Liver (tissue), 9 donors: Measurements from ENCODE around the gene GJC1. TPM values are rescaled to one million over a fixed set of nuclear protein-coding genes. Genes with fewer than 3 reads are reported as not detected.

Experiments
- DNase-seq: peaks from one replicate; pipeline ENCODE4 v3.0.0-alpha.2; 2017; ENCODE audit warnings: low spot score
- H3K27ac ChIP-seq, 2 donors: one replicate each; pipeline ENCODE4 v1.7.0; 2013; ENCODE audit warnings: inconsistent platforms in 2 of 2, low read length in 2 of 2, control low read depth in 1 of 2, low read depth in 1 of 2, mild to moderate bottlenecking in 1 of 2
- H3K27me3 ChIP-seq, 4 donors: one replicate each; pipeline versions ENCODE4 v1.6.1 to v1.7.0; 2013; ENCODE audit warnings: low read length in 3 of 4, inconsistent platforms in 1 of 4, mild to moderate bottlenecking in 1 of 4, moderate library complexity in 1 of 4; ENCODE audit not compliant: control insufficient read depth in 4 of 4, insufficient read depth in 4 of 4
- H3K36me3 ChIP-seq, 4 donors: one replicate each; pipeline versions ENCODE4 v1.6.1 to v1.7.0; 2013; ENCODE audit warnings: low read length in 3 of 4, mild to moderate bottlenecking in 3 of 4, low read depth in 1 of 4, moderate library complexity in 1 of 4; ENCODE audit not compliant: control insufficient read depth in 4 of 4, insufficient read depth in 3 of 4
- H3K4me1 ChIP-seq, 4 donors: one replicate each; pipeline versions ENCODE4 v1.6.1 to v1.7.0; 2013; ENCODE audit warnings: low read length in 3 of 4, mild to moderate bottlenecking in 3 of 4, moderate library complexity in 1 of 4; ENCODE audit not compliant: control insufficient read depth in 4 of 4, insufficient read depth in 4 of 4
- H3K4me3 ChIP-seq, 3 donors: one replicate each; pipeline versions ENCODE4 v1.6.1 to v1.7.0; 2013; ENCODE audit warnings: low read length in 3 of 3, control low read depth in 1 of 3, low read depth in 1 of 3, mild to moderate bottlenecking in 1 of 3
- H3K9ac ChIP-seq, 2 donors: one replicate each; pipeline ENCODE4 v1.7.0; 2013; ENCODE audit warnings: low read length in 2 of 2, mild to moderate bottlenecking in 2 of 2, moderate library complexity in 2 of 2, control low read depth in 1 of 2, low read depth in 1 of 2
- H3K9me3 ChIP-seq, 4 donors: one replicate each; pipeline versions ENCODE4 v1.6.1 to v1.7.0; 2013; ENCODE audit warnings: low read length in 3 of 4; ENCODE audit not compliant: control insufficient read depth in 4 of 4
- ATF3 ChIP-seq: IDR thresholded peaks from 2 replicates; pipeline ENCODE4 v1.6.1; 2016; ENCODE audit warnings: antibody characterized with exemption
- EGR1 ChIP-seq, 2 donors: IDR thresholded peaks; 2 replicates each; pipeline ENCODE4 v1.6.1; 2016 to 2018; ENCODE audit warnings: antibody characterized with exemption in 2 of 2, low read depth in 2 of 2
- FOXA1 ChIP-seq: IDR thresholded peaks from 2 replicates; pipeline ENCODE4 v1.6.1; 2016; ENCODE audit warnings: antibody characterized with exemption
- FOXA2 ChIP-seq: IDR thresholded peaks from 2 replicates; pipeline ENCODE4 v1.6.1; 2016; ENCODE audit warnings: antibody characterized with exemption
- GABPA ChIP-seq, 2 donors: IDR thresholded peaks in 1 of 2; conservative IDR thresholded peaks in 1 of 2; 2 replicates each; pipeline ENCODE4 v1.6.1; 2016; ENCODE audit warnings: antibody characterized with exemption in 2 of 2, mild to moderate bottlenecking in 1 of 2, moderate library complexity in 1 of 2
- HNF4G ChIP-seq: IDR thresholded peaks from 2 replicates; pipeline ENCODE4 v1.6.1; 2016; ENCODE audit warnings: antibody characterized with exemption
- JUND ChIP-seq, 2 donors: IDR thresholded peaks; 2 replicates each; pipeline ENCODE4 v1.6.1; 2016; ENCODE audit warnings: antibody characterized with exemption in 2 of 2
- MAX ChIP-seq: IDR thresholded peaks from 2 replicates; pipeline ENCODE4 v1.6.1; 2016; ENCODE audit warnings: antibody characterized with exemption
- RAD21 ChIP-seq, 2 donors: IDR thresholded peaks; 2 replicates each; pipeline ENCODE4 v1.6.1; 2016; ENCODE audit warnings: antibody characterized with exemption in 2 of 2, mild to moderate bottlenecking in 2 of 2
- RXRA ChIP-seq, 2 donors: IDR thresholded peaks; 2 replicates each; pipeline ENCODE4 v1.6.1; 2017 to 2018; ENCODE audit warnings: antibody characterized with exemption in 2 of 2, mild to moderate bottlenecking in 1 of 2
- SP1 ChIP-seq: IDR thresholded peaks from 2 replicates; pipeline ENCODE4 v1.6.1; 2018; ENCODE audit warnings: antibody characterized with exemption, mild to moderate bottlenecking
- TAF1 ChIP-seq: conservative IDR thresholded peaks from 2 replicates; pipeline ENCODE4 v1.6.1; 2016; ENCODE audit warnings: antibody characterized with exemption, mild to moderate bottlenecking
- YY1 ChIP-seq: IDR thresholded peaks from 2 replicates; pipeline ENCODE4 v1.6.1; 2016; ENCODE audit warnings: antibody characterized with exemption, mild to moderate bottlenecking
- ZBTB33 ChIP-seq: IDR thresholded peaks from 2 replicates; pipeline ENCODE4 v1.6.1; 2016; ENCODE audit warnings: antibody characterized with exemption
- WGBS: extraction: QIAGEN DNeasy Blood & Tissue Kit; methylation state at CpG from one replicate; pipeline ENCODE4 v1.1.7; 2013; 5-methylcytosine and 5-hydroxymethylcytosine counted together
- polyA plus RNA-seq, 2 donors: library from polyadenylated mRNA; stranded (reverse) in 1 of 2; unstranded in 1 of 2; fragments of 200-250 nt in 1 of 2; fragments of >200 nt in 1 of 2; fragmentation: Nextera tagmentation in 1 of 2; extraction: Ambion mirVana in 1 of 2; gene quantifications; one replicate each; pipeline versions ENCODE4 v1.2.1 to v1.2.3, GENCODE V29; 2013 to 2015
- total RNA-seq, 2 donors: library from RNA; depleted of rRNA; stranded (reverse); fragments of >200 nt; gene quantifications; one replicate each; pipeline ENCODE4 v1.2.3, GENCODE V29; 2014
- TF ChIP-seq, protein P1 (sequence below): IDR thresholded peaks from 2 replicates; pipeline ENCODE4 v1.6.1; 2016; ENCODE audit warnings: antibody characterized with exemption, mild to moderate bottlenecking
- TF ChIP-seq, protein P2 (sequence below): fragments of 150-350 bp; IDR thresholded peaks from 2 replicates; pipeline ENCODE4 v1.5.1; 2017; ENCODE audit warnings: improper control_type of control experiment, low read depth, low read length; ENCODE audit not compliant: missing input control
- donor health status: healthy.
- donor health status: healthy.
- donor health status: healthy.
- donor health status: healthy.
- donor health status: healthy.

The GJC1 gene
- total and polyA plus RNA-seq, 4 donors = 0.17 to 1.4 (median 0.77) TPM

DNA sequence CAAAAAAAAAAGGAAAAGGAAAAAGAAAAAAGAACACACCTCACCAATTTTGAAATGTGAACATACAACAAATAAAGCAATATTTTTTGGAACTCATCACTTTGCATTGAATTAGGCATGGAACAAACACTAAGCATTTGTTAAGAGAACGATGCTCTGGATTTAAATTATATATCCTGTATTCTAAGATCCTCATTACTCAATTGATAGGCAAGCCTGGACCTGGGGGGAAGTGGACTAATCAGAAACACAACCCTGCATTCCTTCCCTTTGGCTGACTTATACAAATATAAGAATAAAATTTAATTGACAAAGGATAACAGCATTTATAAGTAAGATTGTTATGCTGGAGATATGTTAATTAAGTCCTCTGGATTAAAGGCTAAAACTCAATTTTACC is 2.2 kb downstream of the GJC1 start:
- Histone ChIP-seq H3K4me3 (no peak overlapping the region), H3K9me3 (no peaks in the 10 kb centered on the region), H3K9ac (no peak overlapping the region), H3K27ac (no peak overlapping the region), H3K27me3 (peaks cover 0 to 9% (median 3%) of the 10 kb centered on the region in 4 donors), H3K36me3 (no peaks in the 10 kb centered on the region), H3K4me1 (peaks cover 10 to 12% (median 11%) of the 10 kb centered on the region in 4 donors)
- no peak for DNase-seq
- TF ChIP-seq JUND (IDR thresholded peaks at IDR 0.05) (no peak), MAX (no peak), FOXA2 (no peak), YY1 (no peak), GABPA (IDR thresholded peaks at IDR 0.05 in 1 of 2, conservative IDR thresholded peaks at IDR 0.05 in 1 of 2) (no peak), RXRA (IDR thresholded peaks at IDR 0.05) (no peak), ZBTB33 (no peak), ATF3 (no peak), SP1 (no peak), EGR1 (IDR thresholded peaks at IDR 0.05; ENCODE audit: low read depth in 2 of 2) (no peak), FOXA1 (no peak), RAD21 (IDR thresholded peaks at IDR 0.05) (no peak), HNF4G (no peak), TAF1 (no peak)
- TF ChIP-seq, protein P1, sequence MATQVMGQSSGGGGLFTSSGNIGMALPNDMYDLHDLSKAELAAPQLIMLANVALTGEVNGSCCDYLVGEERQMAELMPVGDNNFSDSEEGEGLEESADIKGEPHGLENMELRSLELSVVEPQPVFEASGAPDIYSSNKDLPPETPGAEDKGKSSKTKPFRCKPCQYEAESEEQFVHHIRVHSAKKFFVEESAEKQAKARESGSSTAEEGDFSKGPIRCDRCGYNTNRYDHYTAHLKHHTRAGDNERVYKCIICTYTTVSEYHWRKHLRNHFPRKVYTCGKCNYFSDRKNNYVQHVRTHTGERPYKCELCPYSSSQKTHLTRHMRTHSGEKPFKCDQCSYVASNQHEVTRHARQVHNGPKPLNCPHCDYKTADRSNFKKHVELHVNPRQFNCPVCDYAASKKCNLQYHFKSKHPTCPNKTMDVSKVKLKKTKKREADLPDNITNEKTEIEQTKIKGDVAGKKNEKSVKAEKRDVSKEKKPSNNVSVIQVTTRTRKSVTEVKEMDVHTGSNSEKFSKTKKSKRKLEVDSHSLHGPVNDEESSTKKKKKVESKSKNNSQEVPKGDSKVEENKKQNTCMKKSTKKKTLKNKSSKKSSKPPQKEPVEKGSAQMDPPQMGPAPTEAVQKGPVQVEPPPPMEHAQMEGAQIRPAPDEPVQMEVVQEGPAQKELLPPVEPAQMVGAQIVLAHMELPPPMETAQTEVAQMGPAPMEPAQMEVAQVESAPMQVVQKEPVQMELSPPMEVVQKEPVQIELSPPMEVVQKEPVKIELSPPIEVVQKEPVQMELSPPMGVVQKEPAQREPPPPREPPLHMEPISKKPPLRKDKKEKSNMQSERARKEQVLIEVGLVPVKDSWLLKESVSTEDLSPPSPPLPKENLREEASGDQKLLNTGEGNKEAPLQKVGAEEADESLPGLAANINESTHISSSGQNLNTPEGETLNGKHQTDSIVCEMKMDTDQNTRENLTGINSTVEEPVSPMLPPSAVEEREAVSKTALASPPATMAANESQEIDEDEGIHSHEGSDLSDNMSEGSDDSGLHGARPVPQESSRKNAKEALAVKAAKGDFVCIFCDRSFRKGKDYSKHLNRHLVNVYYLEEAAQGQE = no peak
- TF ChIP-seq, protein P2, sequence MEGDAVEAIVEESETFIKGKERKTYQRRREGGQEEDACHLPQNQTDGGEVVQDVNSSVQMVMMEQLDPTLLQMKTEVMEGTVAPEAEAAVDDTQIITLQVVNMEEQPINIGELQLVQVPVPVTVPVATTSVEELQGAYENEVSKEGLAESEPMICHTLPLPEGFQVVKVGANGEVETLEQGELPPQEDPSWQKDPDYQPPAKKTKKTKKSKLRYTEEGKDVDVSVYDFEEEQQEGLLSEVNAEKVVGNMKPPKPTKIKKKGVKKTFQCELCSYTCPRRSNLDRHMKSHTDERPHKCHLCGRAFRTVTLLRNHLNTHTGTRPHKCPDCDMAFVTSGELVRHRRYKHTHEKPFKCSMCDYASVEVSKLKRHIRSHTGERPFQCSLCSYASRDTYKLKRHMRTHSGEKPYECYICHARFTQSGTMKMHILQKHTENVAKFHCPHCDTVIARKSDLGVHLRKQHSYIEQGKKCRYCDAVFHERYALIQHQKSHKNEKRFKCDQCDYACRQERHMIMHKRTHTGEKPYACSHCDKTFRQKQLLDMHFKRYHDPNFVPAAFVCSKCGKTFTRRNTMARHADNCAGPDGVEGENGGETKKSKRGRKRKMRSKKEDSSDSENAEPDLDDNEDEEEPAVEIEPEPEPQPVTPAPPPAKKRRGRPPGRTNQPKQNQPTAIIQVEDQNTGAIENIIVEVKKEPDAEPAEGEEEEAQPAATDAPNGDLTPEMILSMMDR = no peak
- WGBS = 67% methylated on average over 1 of the region's 1 CpG
